IPS-15b (cell line): ENCODE data around the gene BOK.
"Not testable (repeated sequence)": the region's sequence is repeated elsewhere in the genome, so short reads cannot be mapped to it uniquely, and the experiment has no call there.

Experiments used
- H3K27me3 ChIP-seq: one replicate; pipeline ENCODE4 v1.6.1; 2013; ENCODE audit warnings: low read length; ENCODE audit not compliant: control insufficient read depth, insufficient read depth
- H3K36me3 ChIP-seq: one replicate; pipeline ENCODE4 v1.6.1; 2013; ENCODE audit warnings: low read length; ENCODE audit not compliant: control insufficient read depth, insufficient read depth
- H3K4me1 ChIP-seq: one replicate; pipeline ENCODE4 v1.6.1; 2013; ENCODE audit warnings: mild to moderate bottlenecking, low read length; ENCODE audit not compliant: control insufficient read depth, insufficient read depth
- H3K4me3 ChIP-seq: one replicate; pipeline ENCODE4 v1.5.1; 2013; ENCODE audit warnings: low read depth, low read length
- H3K9ac ChIP-seq: one replicate; pipeline ENCODE4 v1.6.1; 2013; ENCODE audit warnings: low read depth, mild to moderate bottlenecking, low read length
- H3K9me3 ChIP-seq: one replicate; pipeline ENCODE4 v1.6.1; 2013; ENCODE audit warnings: mild to moderate bottlenecking, low read length; ENCODE audit not compliant: control insufficient read depth, insufficient read depth

BOK gene

DNA sequence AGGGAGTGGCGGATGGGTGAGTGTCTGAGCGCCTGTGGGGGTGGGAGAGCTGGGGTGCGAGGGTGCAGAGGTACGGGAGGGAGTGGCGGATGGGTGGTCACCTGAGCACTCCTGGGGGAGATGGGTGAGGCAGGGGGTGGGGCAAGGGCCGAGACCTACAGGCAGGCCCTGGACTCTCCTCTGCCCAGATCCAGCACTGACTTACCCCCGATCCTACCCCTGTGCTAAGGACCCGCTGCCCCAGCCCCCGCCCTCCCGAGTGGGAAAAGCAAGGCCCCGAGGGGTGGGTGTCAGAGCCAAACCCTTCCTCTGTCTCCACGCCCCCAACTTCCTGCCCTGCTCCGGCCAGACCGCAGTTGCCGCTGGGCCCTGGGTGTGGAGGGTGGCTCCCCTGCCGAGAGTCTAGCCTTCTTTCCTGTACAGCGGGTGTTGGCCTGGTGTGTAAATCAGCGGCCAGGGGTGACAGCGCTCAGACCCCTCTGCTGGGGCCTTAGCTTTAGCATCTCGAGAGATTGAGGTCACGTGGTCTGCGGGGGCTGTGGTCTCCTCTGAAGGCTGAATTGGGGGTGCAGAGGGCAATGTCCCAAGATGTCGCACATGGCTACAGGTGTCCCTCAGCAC lies 12.5 kb downstream of the BOK start:
- Histone ChIP-seq H3K9me3 (no peaks in the 10 kb centered on the region), H3K36me3 (peaks cover 9% of the 10 kb centered on the region), H3K9ac (no peak overlapping the region), H3K27me3 (no peaks in the 10 kb centered on the region), H3K4me1 (no peaks in the 10 kb centered on the region), H3K4me3 (no peak overlapping the region)

DNA sequence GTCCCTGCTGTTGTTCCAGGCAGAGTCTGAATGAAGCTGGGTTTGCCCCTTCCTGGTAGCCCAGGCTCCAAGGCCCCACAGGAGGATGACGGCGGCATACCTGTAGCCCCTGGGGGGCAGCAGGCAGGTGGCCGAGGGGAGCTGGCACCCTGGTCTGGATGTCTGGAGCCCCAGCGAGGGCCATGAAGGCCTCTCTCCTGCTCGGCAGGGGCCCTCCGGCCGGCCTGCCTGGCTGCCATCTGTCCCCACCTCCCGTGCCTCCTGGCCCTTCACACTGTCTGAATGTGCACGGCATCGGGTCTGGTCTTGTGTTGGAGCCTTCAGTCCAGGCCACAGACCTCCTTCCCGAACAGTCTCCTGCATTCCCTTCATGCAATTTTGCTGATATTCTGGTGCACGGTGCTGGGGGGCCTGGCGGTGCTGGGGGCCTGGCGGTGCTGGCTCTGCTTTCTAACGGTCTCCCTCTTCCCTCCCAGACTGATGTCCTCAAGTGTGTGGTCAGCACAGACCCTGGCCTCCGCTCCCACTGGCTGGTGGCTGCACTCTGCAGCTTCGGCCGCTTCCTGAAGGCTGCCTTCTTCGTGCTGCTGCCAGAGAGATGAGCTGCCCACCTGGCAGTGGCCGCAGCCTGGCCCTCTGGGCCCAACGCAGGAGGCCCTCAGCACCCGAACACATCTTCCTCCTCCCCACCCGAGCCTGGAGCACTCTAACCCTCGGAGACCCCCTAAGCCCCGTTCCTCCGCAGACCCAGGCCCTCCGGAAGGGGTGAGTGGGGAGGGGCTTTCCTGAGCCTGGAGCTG lies 13.5 kb downstream of the BOK start:
- Histone ChIP-seq H3K4me1 (no peaks in the 10 kb centered on the region), H3K9ac (no peak overlapping the region), H3K36me3 (peaks cover 9% of the 10 kb centered on the region), H3K4me3 (no peak overlapping the region), H3K9me3 (no peaks in the 10 kb centered on the region), H3K27me3 (no peaks in the 10 kb centered on the region)

- not testable (repeated sequence) for H3K36me3 ChIP-seq, H3K9me3 ChIP-seq, H3K4me3 ChIP-seq, H3K4me1 ChIP-seq, H3K9ac ChIP-seq, H3K27me3 ChIP-seq
Measured at GRCh38 chr2:241572915-241573651, 14.5 kb downstream of the BOK start.

- peaks cover 4% of the 10 kb centered on the region for H3K36me3 ChIP-seq
- no peaks in the 10 kb centered on the region for H3K9me3 ChIP-seq
- H3K9ac ChIP-seq = no peak overlapping the region
- no peak overlapping the region for H3K4me3 ChIP-seq
- no peaks in the 10 kb centered on the region for H3K4me1 ChIP-seq
- H3K27me3 ChIP-seq = no peaks in the 10 kb centered on the region
Measured at GRCh38 chr2:241573741-241574140, 15.2 kb downstream of the BOK start.

DNA sequence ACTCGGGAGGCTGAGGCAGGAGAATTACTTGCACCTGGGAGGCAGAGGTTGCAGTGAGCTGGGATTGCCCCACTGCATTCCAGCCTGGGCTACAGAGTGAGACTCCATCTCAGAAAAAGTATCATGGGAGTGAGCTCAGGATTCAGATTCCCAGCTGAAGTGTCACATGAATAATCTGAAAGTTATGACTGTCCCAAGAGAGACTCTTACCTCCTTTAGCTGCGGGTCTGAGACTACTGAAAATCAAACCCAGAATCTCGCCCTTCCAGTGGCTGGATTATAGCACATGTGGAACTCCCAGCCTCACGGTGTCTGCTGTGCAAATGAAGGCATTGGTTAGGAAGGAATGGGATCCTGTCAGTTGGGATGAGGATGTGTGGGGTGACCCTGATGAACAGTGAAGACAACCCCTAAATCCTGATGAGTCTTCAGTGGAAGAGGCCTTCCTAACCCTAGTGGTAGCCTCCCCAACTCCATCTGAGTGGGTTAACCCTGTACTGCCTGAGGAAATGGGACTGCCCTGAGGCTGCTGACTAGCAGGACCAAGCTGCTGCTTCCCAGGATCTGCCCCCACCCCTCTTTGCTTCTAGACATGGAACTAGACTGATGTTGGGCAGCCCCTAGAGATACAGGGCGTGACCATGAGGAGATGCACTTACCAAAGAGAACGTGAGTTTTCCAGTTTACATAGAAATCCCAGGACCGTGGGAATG lies 16.5 kb downstream of the BOK start:
- no peaks in the 10 kb centered on the region for H3K4me1 ChIP-seq
- no peak overlapping the region for H3K9ac ChIP-seq
- H3K27me3 ChIP-seq = no peaks in the 10 kb centered on the region
- H3K36me3 ChIP-seq = peaks cover 4% of the 10 kb centered on the region
- H3K9me3 ChIP-seq = no peaks in the 10 kb centered on the region
- no peak overlapping the region for H3K4me3 ChIP-seq

- H3K27me3 ChIP-seq = no peaks in the 10 kb centered on the region
- no peak overlapping the region for H3K4me3 ChIP-seq
- H3K9ac ChIP-seq = no peak overlapping the region
- no peaks in the 10 kb centered on the region for H3K9me3 ChIP-seq
- no peaks in the 10 kb centered on the region for H3K4me1 ChIP-seq
- peaks cover 4% of the 10 kb centered on the region for H3K36me3 ChIP-seq
Measured at GRCh38 chr2:241575624-241576292, 17.2 kb downstream of the BOK start.

- no peak overlapping the region for H3K4me3 ChIP-seq
- no peak overlapping the region for H3K9ac ChIP-seq
- H3K36me3 ChIP-seq = peaks cover 3% of the 10 kb centered on the region
- no peaks in the 10 kb centered on the region for H3K4me1 ChIP-seq
- no peaks in the 10 kb centered on the region for H3K27me3 ChIP-seq
- H3K9me3 ChIP-seq = no peaks in the 10 kb centered on the region
Measured at GRCh38 chr2:241576293-241576654, 17.7 kb downstream of the BOK start.

DNA sequence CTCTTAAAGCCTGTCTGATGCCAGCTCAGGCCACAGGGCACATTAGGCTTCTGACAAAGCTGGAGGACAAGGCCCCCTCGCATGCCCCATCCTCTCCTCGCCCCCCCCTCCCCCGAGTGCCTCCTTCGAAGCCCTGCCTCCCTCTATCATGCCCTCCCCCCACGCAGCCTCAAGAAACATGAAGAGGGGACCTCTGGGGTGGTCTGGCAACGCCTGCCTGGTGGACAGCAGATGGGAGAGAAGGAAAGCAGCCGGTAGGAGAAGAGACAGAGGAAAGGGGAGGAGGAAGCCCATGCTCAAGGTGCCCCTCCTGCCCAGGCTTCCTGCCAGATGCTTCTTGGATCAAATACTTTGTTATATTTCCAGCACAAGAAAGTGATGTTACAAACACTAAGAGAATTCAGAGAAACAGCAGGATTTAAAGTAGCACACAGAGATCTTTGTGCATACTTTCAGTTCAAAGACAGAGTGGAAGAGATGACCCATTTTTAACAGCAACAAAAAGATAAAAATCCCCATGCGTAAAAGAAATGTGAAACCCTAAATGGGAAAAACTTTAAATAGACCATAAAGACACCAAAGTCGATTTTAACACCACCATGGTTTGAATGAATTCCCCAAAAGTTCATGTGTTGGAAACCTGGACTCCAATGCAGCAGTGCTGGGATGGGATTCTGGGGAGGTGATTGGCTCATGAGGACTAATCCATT lies 19.0 kb downstream of the BOK start:
- Histone ChIP-seq H3K9ac (no peak overlapping the region), H3K27me3 (no peaks in the 10 kb centered on the region), H3K36me3 (peaks cover 2% of the 10 kb centered on the region), H3K4me3 (no peak overlapping the region), H3K9me3 (no peaks in the 10 kb centered on the region), H3K4me1 (no peaks in the 10 kb centered on the region)

DNA sequence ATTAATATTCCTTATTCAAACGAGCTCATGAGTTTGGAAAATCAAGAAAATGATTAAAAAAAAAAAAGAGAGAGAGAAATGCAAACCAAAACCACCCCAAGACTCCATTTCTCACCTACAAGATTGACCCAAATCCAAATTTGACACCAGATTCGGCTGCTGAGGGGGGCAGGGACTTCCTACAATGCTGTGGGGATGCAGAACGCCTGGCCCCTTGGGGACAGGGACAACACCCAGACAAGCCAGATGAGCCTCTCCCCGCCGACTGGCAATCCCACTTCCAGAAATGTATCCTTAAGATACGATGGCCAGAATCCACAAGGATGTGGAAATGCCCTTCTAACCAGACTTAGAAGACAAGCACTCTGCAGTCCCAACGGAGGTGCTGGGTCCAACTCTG lies 20.7 kb downstream of the BOK start:
- Histone ChIP-seq H3K27me3 (no peaks in the 10 kb centered on the region), H3K4me1 (no peaks in the 10 kb centered on the region), H3K36me3 (peaks cover 5% of the 10 kb centered on the region), H3K4me3 (no peak overlapping the region), H3K9ac (no peak overlapping the region), H3K9me3 (no peaks in the 10 kb centered on the region)

- H3K36me3 ChIP-seq = peaks cover 7% of the 10 kb centered on the region
Measured at GRCh38 chr2:241582328-241582727, 23.8 kb downstream of the BOK start.

DNA sequence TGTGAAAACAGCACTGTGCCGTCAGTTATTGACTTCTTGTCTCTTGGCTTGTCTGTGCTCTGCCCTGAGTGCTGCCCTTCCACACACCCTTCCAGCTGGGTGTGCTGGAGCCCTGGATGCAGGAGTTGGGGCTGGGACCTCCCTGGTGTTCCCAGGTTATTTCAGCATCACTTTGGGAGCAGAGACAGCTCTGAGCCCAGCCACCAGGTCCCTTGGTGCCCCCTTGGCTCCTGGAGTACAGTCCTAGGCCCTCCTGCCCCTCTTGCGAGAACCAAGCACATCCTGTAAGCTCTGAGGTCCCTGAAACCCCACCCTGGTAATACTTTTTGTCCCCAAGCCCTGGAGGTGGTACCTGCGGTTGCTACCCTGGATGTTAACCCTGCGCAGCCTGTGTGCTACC lies 24.3 kb downstream of the BOK start:
- Histone ChIP-seq H3K9me3 (peaks cover 9% of the 10 kb centered on the region), H3K4me1 (no peaks in the 10 kb centered on the region), H3K4me3 (no peak overlapping the region), H3K27me3 (no peaks in the 10 kb centered on the region), H3K36me3 (peaks cover 7% of the 10 kb centered on the region), H3K9ac (no peak overlapping the region)

More at GRCh38 chr2:241582328-241582727, 23.8 kb downstream of the BOK start:
- H3K4me1 ChIP-seq = no peaks in the 10 kb centered on the region
- H3K9ac ChIP-seq = no peak overlapping the region
- no peaks in the 10 kb centered on the region for H3K27me3 ChIP-seq
- H3K4me3 ChIP-seq = no peak overlapping the region
- peaks cover 8% of the 10 kb centered on the region for H3K9me3 ChIP-seq
